ENCODE data around the gene HBD. TPM values are rescaled to one million over a fixed set of nuclear protein-coding genes. Genes with fewer than 3 reads are reported as not detected.

The HBD gene
- total RNA-seq, 1 experiment from 2014 or later: not detected

- ATAC-seq: no peak
- Histone ChIP-seq H3K9me3 (ENCODE audit: control insufficient read depth, insufficient read depth, low read depth, low read length) (no peaks in the 10 kb centered on the region), H3K27ac (ENCODE audit: low read length) (no peak overlapping the region), H3K4me1 (ENCODE audit: control insufficient read depth, insufficient read depth, low read length) (no peaks in the 10 kb centered on the region), H3K36me3 (ENCODE audit: control insufficient read depth, insufficient read depth, low read length) (no peaks in the 10 kb centered on the region), H3K27me3 (ENCODE audit: control insufficient read depth, insufficient read depth, low read length) (no peaks in the 10 kb centered on the region), H3K4me3 (ENCODE audit: low read depth in 2 of 2, low read length in 2 of 2) (no peak overlapping the region)
- no peak for TF ChIP-seq SIN3A (IDR thresholded peaks at IDR 0.05; ENCODE audit: borderline replicate concordance, insufficient read depth, low read depth, low read length)
- TF ChIP-seq, protein P1, sequence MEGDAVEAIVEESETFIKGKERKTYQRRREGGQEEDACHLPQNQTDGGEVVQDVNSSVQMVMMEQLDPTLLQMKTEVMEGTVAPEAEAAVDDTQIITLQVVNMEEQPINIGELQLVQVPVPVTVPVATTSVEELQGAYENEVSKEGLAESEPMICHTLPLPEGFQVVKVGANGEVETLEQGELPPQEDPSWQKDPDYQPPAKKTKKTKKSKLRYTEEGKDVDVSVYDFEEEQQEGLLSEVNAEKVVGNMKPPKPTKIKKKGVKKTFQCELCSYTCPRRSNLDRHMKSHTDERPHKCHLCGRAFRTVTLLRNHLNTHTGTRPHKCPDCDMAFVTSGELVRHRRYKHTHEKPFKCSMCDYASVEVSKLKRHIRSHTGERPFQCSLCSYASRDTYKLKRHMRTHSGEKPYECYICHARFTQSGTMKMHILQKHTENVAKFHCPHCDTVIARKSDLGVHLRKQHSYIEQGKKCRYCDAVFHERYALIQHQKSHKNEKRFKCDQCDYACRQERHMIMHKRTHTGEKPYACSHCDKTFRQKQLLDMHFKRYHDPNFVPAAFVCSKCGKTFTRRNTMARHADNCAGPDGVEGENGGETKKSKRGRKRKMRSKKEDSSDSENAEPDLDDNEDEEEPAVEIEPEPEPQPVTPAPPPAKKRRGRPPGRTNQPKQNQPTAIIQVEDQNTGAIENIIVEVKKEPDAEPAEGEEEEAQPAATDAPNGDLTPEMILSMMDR (IDR thresholded peaks at IDR 0.05): no peak
- TF ChIP-seq TCF7L2 (IDR thresholded peaks at IDR 0.05; ENCODE audit: low read depth, low read length): no peak
- TF ChIP-seq POLR2AphosphoS5 (IDR thresholded peaks at IDR 0.05; ENCODE audit: low read depth, low read length): no peak
- CTCF ChIA-PET: no interaction called here
- POLR2A ChIA-PET: no interaction called here
- DNase-seq (ENCODE audit: low read depth, low spot score): no peak
- in situ Hi-C loops (cut with HindIII; ENCODE audit: low pct_unique_long_range_greater_than_20kb, low sequenced_read_pairs): no loop called here
- BruUV-seq (replicated peaks): no TSS peak
- intact Hi-C loops (cut with micrococcal nuclease; ENCODE audit: unreplicated experiment): no loop called here
Measured at GRCh38 chr11:5252919-5253265, 18.6 kb upstream of the HBD start.

DNA sequence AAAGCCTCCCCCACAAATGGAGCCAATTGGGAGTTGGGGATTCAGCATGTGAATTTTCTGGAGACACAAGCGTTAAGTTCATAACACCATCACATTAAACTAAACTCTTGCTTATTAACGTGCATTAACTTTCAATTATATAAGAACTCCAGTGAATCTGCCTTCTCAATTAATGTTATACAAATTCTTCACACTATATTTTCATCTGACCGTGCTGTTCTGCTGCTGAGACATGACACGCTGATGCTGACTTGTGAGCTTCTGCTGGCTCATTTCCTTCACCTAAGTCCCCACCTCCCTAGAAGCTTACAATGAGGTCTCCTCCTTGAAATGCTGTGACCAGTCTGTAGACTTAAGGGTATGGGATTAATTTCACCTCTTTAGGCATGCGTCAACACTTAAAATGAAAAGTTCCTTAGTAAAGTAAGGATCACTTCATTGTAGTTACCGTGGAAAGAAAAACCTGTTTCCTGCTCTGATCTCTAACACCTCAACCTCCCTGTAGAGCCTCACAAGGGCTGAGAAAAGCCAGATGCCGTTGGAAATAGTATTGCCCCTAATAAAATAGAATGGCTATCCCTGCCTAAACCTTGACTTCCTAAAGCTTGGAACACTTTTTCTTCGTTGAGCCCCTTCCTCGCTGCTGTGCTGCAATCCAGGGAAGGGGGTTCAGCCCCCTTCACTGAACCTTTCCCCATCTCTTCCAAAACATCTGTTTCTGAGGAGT is 18.1 kb upstream of the HBD start:
- no peaks in the 10 kb centered on the region for H3K9me3 ChIP-seq (ENCODE audit: control insufficient read depth, insufficient read depth, low read depth, low read length)
- intact Hi-C loops (cut with micrococcal nuclease; ENCODE audit: unreplicated experiment) (no loop called here), in situ Hi-C loops (cut with HindIII; ENCODE audit: low pct_unique_long_range_greater_than_20kb, low sequenced_read_pairs) (no loop called here)
- TF ChIP-seq, protein P1 (IDR thresholded peaks at IDR 0.05): no peak
- TF ChIP-seq, protein P2, sequence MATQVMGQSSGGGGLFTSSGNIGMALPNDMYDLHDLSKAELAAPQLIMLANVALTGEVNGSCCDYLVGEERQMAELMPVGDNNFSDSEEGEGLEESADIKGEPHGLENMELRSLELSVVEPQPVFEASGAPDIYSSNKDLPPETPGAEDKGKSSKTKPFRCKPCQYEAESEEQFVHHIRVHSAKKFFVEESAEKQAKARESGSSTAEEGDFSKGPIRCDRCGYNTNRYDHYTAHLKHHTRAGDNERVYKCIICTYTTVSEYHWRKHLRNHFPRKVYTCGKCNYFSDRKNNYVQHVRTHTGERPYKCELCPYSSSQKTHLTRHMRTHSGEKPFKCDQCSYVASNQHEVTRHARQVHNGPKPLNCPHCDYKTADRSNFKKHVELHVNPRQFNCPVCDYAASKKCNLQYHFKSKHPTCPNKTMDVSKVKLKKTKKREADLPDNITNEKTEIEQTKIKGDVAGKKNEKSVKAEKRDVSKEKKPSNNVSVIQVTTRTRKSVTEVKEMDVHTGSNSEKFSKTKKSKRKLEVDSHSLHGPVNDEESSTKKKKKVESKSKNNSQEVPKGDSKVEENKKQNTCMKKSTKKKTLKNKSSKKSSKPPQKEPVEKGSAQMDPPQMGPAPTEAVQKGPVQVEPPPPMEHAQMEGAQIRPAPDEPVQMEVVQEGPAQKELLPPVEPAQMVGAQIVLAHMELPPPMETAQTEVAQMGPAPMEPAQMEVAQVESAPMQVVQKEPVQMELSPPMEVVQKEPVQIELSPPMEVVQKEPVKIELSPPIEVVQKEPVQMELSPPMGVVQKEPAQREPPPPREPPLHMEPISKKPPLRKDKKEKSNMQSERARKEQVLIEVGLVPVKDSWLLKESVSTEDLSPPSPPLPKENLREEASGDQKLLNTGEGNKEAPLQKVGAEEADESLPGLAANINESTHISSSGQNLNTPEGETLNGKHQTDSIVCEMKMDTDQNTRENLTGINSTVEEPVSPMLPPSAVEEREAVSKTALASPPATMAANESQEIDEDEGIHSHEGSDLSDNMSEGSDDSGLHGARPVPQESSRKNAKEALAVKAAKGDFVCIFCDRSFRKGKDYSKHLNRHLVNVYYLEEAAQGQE (IDR thresholded peaks at IDR 0.05; ENCODE audit: insufficient read depth in 1 of 2, low read depth in 2 of 2, low read length in 1 of 2): no peak
- no peak for TF ChIP-seq POLR2AphosphoS5 (IDR thresholded peaks at IDR 0.05; ENCODE audit: low read depth, low read length)
- no peak for TF ChIP-seq TCF7L2 (IDR thresholded peaks at IDR 0.05; ENCODE audit: low read depth, low read length)
- no peak for TF ChIP-seq SIN3A (IDR thresholded peaks at IDR 0.05; ENCODE audit: borderline replicate concordance, insufficient read depth, low read depth, low read length)
- no peak for ATAC-seq
- H3K36me3 ChIP-seq (ENCODE audit: control insufficient read depth, insufficient read depth, low read length): no peaks in the 10 kb centered on the region
- CTCF ChIA-PET: no interaction called here
- DNase-seq (ENCODE audit: low read depth, low spot score): no peak
- no peaks in the 10 kb centered on the region for H3K4me1 ChIP-seq (ENCODE audit: control insufficient read depth, insufficient read depth, low read length)
- H3K27ac ChIP-seq (ENCODE audit: low read length): no peak overlapping the region
- POLR2A ChIA-PET: no interaction called here
- no TSS peak for BruUV-seq (replicated peaks)
- no peaks in the 10 kb centered on the region for H3K27me3 ChIP-seq (ENCODE audit: control insufficient read depth, insufficient read depth, low read length)
- no peak overlapping the region for H3K4me3 ChIP-seq (ENCODE audit: low read depth in 2 of 2, low read length in 2 of 2)
